Activated CD4-positive, alpha-beta memory T cell treated with anti-CD3 and anti-CD28 coated beads, Interleukin-2, amount 10 ng/mL, durations not matched to agents 7 days and 5 days (primary cell): ENCODE data around the gene PCDHGC4. TPM values are rescaled to one million over a fixed set of nuclear protein-coding genes. Genes with fewer than 3 reads are reported as not detected.

ENCODE experiments used
- CTCF ChIA-PET: fragments of 350-600 bp; sonication (Branson Sonifier 250); formaldehyde crosslinking; loops from one replicate; lab custom pipeline; 2021; ENCODE audit warnings: antibody characterized with exemption, inconsistent platforms; lab: Charles Lee
- POLR2A ChIA-PET: fragments of 350-600 bp; sonication (Branson Sonifier 250); formaldehyde crosslinking; loops from one replicate; lab custom pipeline; 2021; ENCODE audit warnings: antibody characterized with exemption; lab: Charles Lee
- DNase-seq: peaks from one replicate; pipeline ENCODE4 v3.0.0-alpha.2; 2020
- H3K27ac Mint-ChIP-seq: one replicate; pipeline ENCODE4 v1.8.0; 2021; ENCODE audit warnings: mild to moderate bottlenecking, mixed read lengths
- H3K27me3 Mint-ChIP-seq: one replicate; pipeline ENCODE4 v1.8.0; 2021; ENCODE audit warnings: mixed read lengths
- H3K36me3 Mint-ChIP-seq: one replicate; pipeline ENCODE4 v1.8.0; 2021; ENCODE audit warnings: low read depth, mixed read lengths
- H3K4me1 Mint-ChIP-seq: one replicate; pipeline ENCODE4 v1.8.0; 2021; ENCODE audit warnings: mixed read lengths
- H3K4me3 Mint-ChIP-seq: one replicate; pipeline ENCODE4 v1.8.0; 2021; ENCODE audit warnings: mild to moderate bottlenecking, mixed read lengths
- H3K9me3 Mint-ChIP-seq: one replicate; pipeline ENCODE4 v1.8.0; 2021; ENCODE audit warnings: mixed read lengths
- total RNA-seq, 2 experiments: library from RNA; stranded (reverse); gene quantifications; one replicate each; pipeline ENCODE4 v1.2.3, GENCODE V29; 2021

PCDHGC4 gene
- total RNA-seq, 2 experiments from 2014 or later, result not detected

DNA sequence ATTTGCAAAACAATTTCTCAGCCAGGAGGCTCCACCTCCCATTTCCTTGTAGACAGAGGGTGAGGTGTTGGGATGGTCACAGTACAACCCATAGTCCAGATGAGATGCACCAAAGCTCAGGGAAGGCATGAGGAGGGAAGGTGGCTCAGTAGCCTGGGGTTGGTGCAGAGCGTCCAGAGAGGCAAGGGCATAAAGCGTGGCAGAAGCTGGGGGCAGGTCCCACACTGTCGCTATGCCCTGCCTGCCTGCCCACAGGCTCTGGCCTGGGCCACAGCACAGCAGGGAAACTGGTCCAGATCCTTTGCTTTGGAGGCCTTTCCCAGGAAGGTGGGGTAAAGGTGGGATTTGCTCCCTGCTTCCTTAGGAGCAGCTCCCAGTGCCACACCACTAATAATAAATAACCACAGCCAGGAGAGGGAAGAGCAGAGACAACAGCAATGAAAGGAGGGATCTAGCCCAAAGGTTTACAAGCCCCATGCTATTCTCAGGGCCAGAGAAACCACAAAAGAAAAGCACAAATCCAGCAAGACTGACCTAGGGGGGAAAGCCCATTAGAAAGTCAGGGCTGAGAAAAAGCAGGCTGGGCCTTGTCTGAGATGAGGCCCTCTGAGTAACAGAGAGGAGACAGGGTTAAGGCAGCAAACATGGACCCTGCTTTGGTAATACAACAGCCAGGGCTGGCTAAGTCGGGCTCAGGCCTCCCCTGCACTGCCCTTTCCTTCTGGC is 31.3 kb downstream of the PCDHGC4 start:
- peaks cover 31% of the 10 kb centered on the region for H3K4me1 Mint-ChIP-seq
- no peaks in the 10 kb centered on the region for H3K27me3 Mint-ChIP-seq
- CTCF ChIA-PET, result interaction anchor here (0.9 to 3.7 kb wide), 10 partner anchors 7 to 166 kb away, joined by 3 to 16 read pairs (median 4); partner anchors contain the start of genes PCDHGA10, PCDHGA12, PCDHGB1 and PCDHGB7
- peaks cover 69% of the 10 kb centered on the region for H3K36me3 Mint-ChIP-seq
- DNase-seq, result no peak
- no peak overlapping the region for H3K4me3 Mint-ChIP-seq
- POLR2A ChIA-PET, result no interaction called here
- no peak overlapping the region for H3K27ac Mint-ChIP-seq
- H3K9me3 Mint-ChIP-seq, result no peaks in the 10 kb centered on the region

DNA sequence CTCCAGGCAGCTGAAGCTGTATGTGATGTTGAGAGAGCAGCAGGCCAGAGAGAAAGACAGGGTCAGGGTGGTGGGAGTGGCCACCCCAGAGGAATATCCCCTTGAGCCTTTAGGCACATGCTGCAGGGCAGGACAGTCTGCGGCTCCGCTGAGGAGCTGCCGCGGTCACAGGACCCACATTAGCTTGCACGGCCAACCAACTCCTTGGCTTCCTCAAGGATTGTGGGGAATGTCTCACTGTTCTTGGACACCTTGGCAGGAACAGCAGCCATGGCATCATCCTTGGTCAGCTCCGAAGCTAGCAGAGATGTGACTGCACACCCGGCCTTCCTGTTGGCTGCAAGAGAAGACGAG is 31.8 kb downstream of the PCDHGC4 start:
- Mint-ChIP-seq H3K36me3 (peaks cover 73% of the 10 kb centered on the region), H3K27me3 (no peaks in the 10 kb centered on the region), H3K27ac (no peak overlapping the region), H3K9me3 (no peaks in the 10 kb centered on the region), H3K4me1 (peaks cover 36% of the 10 kb centered on the region), H3K4me3 (no peak overlapping the region)
- CTCF ChIA-PET, result interaction anchor here (0.9 to 1.6 kb wide), 2 partner anchors 41 to 47 kb away, joined by 3 to 4 read pairs; no protein-coding TSS in a partner anchor
- DNase-seq, result no peak
- POLR2A ChIA-PET, result no interaction called here

- Mint-ChIP-seq H3K4me3 (no peak overlapping the region), H3K27ac (no peak overlapping the region), H3K4me1 (peaks cover 41% of the 10 kb centered on the region), H3K9me3 (no peaks in the 10 kb centered on the region), H3K27me3 (no peaks in the 10 kb centered on the region), H3K36me3 (peaks cover 79% of the 10 kb centered on the region)
- POLR2A ChIA-PET, result no interaction called here
- CTCF ChIA-PET, result interaction anchor here (0.9 to 1.6 kb wide), 3 partner anchors 40 to 47 kb away, joined by 3 to 4 read pairs (median 4); no protein-coding TSS in a partner anchor
- DNase-seq, result no peak
These were observed 32.5 kb downstream of the PCDHGC4 start for GRCh38 chr5:141517312-141517711.

DNA sequence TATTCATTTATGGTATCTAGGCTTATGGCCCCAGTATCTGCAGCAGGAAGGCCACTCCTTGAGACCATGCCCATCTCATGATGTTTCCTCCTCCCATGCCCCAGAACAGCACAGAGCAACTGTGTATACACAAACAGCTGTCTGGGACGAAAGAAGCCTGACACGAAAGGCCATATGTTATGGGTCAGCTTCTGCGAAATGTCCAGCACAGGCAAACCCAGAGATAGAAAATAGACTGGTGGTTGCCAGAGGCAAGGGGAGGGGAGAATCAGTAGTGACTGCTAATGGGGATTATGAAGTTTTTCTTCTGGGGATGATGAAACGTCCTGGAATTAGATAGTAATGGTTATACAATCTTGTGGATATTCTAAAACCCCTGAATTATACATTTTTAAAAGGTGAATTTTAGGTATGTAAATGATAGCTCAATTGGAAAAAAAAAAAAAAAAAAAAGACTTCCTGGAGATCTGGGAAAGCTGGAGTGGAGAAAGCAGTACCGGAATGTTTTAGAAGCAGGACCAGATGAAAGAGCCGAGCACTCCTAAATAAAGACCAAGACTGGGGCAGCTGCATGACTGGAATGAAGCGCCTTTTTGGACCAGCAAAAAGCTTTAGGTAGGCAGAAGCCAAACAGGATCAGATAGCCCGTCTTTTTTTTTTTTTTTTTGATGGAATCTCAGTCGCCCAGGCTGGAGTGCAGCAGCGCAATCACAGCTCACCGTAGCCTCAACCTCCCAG is 33.2 kb downstream of the PCDHGC4 start:
- H3K9me3 Mint-ChIP-seq, result no peaks in the 10 kb centered on the region
- POLR2A ChIA-PET, result no interaction called here
- H3K27me3 Mint-ChIP-seq, result no peaks in the 10 kb centered on the region
- CTCF ChIA-PET, result interaction anchor here (0.6 to 1.4 kb wide), 5 partner anchors 40 to 871 kb away, joined by 3 to 4 read pairs (median 3); partner anchors contain the start of gene PCDHGA12
- H3K4me3 Mint-ChIP-seq, result no peak overlapping the region
- H3K4me1 Mint-ChIP-seq, result peaks cover 40% of the 10 kb centered on the region
- no peak overlapping the region for H3K27ac Mint-ChIP-seq
- DNase-seq, result no peak
- H3K36me3 Mint-ChIP-seq, result peaks cover 81% of the 10 kb centered on the region

DNA sequence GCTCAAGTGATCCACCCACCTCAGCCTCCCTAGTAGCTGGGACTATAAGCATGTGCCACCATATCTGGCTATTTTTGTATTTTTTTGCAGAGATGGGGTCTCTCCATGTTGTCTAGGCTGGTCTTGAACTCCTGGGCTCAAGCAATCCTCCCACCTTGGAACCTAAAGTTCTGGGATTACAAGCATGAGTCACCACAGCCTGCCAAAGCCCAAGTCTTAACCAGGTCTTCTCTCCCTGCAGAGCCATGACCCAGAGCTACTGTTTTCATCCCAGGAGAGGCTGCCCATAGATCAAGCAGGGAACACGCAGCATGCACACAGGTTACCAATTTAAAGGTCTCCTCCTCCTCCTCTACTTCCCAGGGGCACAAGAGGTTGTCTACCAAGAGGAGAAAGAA is 33.8 kb downstream of the PCDHGC4 start:
- peaks cover 38% of the 10 kb centered on the region for H3K4me1 Mint-ChIP-seq
- POLR2A ChIA-PET, result no interaction called here
- no peaks in the 10 kb centered on the region for H3K27me3 Mint-ChIP-seq
- CTCF ChIA-PET, result interaction anchor here (0.6 to 1.4 kb wide), 5 partner anchors 40 to 871 kb away, joined by 3 to 4 read pairs (median 3); partner anchors contain the start of gene PCDHGA12
- no peaks in the 10 kb centered on the region for H3K9me3 Mint-ChIP-seq
- H3K27ac Mint-ChIP-seq, result no peak overlapping the region
- DNase-seq, result no peak
- H3K36me3 Mint-ChIP-seq, result peaks cover 85% of the 10 kb centered on the region
- no peak overlapping the region for H3K4me3 Mint-ChIP-seq

- H3K4me3 Mint-ChIP-seq, result no peak overlapping the region
- no peak for DNase-seq
- H3K4me1 Mint-ChIP-seq, result peaks cover 31% of the 10 kb centered on the region
- CTCF ChIA-PET, result interaction anchor here (1.9 to 3.3 kb wide), 2 partner anchors 37 to 107 kb away, joined by 12 read pairs; partner anchors contain the start of gene PCDHGA10
- POLR2A ChIA-PET, result no interaction called here
- H3K9me3 Mint-ChIP-seq, result no peaks in the 10 kb centered on the region
- H3K27ac Mint-ChIP-seq, result no peak overlapping the region
- H3K36me3 Mint-ChIP-seq, result peaks cover 88% of the 10 kb centered on the region
- no peaks in the 10 kb centered on the region for H3K27me3 Mint-ChIP-seq
These were observed 35.1 kb downstream of the PCDHGC4 start for GRCh38 chr5:141519605-141520565.

DNA sequence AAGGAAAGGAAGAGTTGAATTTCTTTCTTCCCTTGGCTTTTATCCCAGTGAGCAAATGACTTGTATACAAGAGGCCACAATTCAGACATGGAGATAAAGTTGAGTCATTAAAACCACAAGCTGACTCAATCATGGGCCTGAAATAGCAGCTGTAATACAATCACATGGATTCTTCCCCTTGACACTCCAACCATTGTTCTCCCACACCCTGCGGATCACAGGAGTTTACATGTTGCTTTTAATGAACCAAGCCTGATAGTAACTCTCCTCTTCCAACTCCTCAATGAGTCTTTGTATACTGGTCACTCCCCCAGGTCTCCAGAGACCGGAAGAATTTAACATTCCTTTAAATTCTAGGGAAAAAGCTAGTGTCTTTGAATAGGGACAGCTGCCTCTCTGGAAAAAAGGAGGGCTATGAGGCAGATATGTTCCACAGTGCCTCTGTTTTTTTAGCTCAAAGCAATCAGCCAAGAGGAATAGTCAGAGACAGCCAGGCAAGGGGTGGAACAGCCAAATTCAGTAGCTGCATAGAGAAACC is 36.5 kb downstream of the PCDHGC4 start:
- ChIA-PET CTCF (interaction anchor here (0.8 to 6.1 kb wide), 8 partner anchors 10 to 191 kb away, joined by 3 to 57 read pairs (median 7); partner anchors contain the start of genes PCDHGA1 and PCDHGA10), POLR2A (interaction anchor here (1.5 to 1.7 kb wide), 3 partner anchors 9 to 201 kb away, joined by 4 to 6 read pairs (median 5); partner anchors contain the start of gene TAF7)
- H3K27me3 Mint-ChIP-seq, result no peaks in the 10 kb centered on the region
- DNase-seq, result no peak
- peaks cover 25% of the 10 kb centered on the region for H3K4me1 Mint-ChIP-seq
- H3K27ac Mint-ChIP-seq, result peak overlapping the region; percentile 0
- H3K36me3 Mint-ChIP-seq, result peaks cover 94% of the 10 kb centered on the region
- no peak overlapping the region for H3K4me3 Mint-ChIP-seq
- H3K9me3 Mint-ChIP-seq, result no peaks in the 10 kb centered on the region

- peaks cover 93% of the 10 kb centered on the region for H3K36me3 Mint-ChIP-seq
- ChIA-PET POLR2A (interaction anchor here (0.9 to 1.7 kb wide), 4 partner anchors 10 to 201 kb away, joined by 3 to 6 read pairs (median 4); partner anchors contain the start of gene TAF7), CTCF (interaction anchor here (1.2 to 6.1 kb wide), 9 partner anchors 7 to 202 kb away, joined by 3 to 57 read pairs (median 8); partner anchors contain the start of genes PCDHGA10, PCDHGA12 and TAF7)
- H3K4me3 Mint-ChIP-seq, result no peak overlapping the region
- DNase-seq, result no peak
- H3K27me3 Mint-ChIP-seq, result no peaks in the 10 kb centered on the region
- H3K9me3 Mint-ChIP-seq, result no peaks in the 10 kb centered on the region
- H3K4me1 Mint-ChIP-seq, result peaks cover 25% of the 10 kb centered on the region
- H3K27ac Mint-ChIP-seq, result peak overlapping the region; percentile 31
These were observed 37.5 kb downstream of the PCDHGC4 start for GRCh38 chr5:141522301-141522700.

GRCh38 chr5:141523991-141524390 is 39.2 kb downstream of the PCDHGC4 start:
- ChIA-PET CTCF (interaction anchor here (0.6 to 6.1 kb wide), 17 partner anchors 9 to 204 kb away, joined by 3 to 57 read pairs (median 5); partner anchors contain the start of genes PCDHGA1, PCDHGA10, PCDHGA11 and PCDHGA12), POLR2A (interaction anchor here (1.1 kb wide), 1 partner anchor 10 kb away, joined by 5 read pairs; no protein-coding TSS in a partner anchor)
- Mint-ChIP-seq H3K4me3 (no peak overlapping the region), H3K27me3 (no peaks in the 10 kb centered on the region), H3K27ac (no peak overlapping the region), H3K36me3 (peaks cover 95% of the 10 kb centered on the region), H3K4me1 (peaks cover 25% of the 10 kb centered on the region), H3K9me3 (no peaks in the 10 kb centered on the region)
- no peak for DNase-seq

DNA sequence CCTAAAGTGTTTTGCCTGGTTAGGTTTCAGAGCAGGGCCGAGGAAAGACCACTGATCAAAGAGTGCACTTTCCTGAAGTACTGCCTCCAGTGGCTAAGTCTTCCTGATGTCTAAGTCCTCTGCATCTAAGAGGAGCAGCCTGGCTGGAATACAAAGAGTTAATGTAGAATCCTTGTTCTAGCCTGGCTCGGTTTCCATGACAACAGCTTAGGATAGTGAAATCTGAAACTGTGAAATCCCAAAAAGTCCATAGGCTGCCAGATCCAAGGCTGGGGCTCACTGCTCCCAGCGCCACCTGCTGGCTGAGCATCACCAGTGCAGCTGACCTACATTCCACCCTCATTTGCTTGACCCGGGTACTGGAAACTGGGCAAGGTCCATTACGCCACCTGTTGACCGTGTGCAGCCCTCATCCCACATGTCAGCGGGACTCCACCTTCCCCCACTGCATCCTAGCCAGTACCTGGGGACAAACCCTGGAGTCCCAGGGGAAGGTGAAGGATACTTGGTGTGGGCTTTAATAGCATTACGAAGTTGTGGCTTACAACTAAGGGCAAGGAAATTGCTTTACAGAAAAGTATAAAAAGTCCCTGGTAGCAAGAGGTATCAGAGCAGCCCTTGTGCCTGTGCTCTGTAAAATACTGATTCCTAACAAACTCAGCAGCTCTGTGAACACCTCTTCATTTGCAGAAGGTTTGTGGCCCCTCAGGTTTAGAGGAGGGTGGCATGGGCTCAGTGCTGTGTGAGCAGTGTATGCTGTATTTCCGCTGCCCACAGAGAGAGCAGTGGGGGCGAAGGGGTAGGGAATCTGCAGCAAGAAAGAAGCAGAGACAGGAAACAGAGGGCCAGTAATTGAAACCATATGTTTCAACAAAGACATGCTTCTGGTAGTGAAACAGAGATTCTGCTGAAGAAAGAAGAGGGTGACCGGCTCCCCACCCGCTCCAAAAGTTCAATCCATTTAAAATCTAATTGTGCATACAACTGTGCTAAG is 40.1 kb downstream of the PCDHGC4 start:
- Mint-ChIP-seq H3K9me3 (no peaks in the 10 kb centered on the region), H3K27ac (no peak overlapping the region), H3K36me3 (peaks cover 92% of the 10 kb centered on the region), H3K4me3 (no peak overlapping the region), H3K4me1 (peaks cover 25% of the 10 kb centered on the region), H3K27me3 (no peaks in the 10 kb centered on the region)
- CTCF ChIA-PET, result interaction anchor here (0.6 to 6.1 kb wide), 17 partner anchors 9 to 204 kb away, joined by 3 to 57 read pairs (median 4); partner anchors contain the start of genes PCDHGA1, PCDHGA10, PCDHGA11 and PCDHGA12
- POLR2A ChIA-PET, result interaction anchor here (1.0 to 1.1 kb wide), 3 partner anchors 10 to 112 kb away, joined by 3 to 5 read pairs (median 4); no protein-coding TSS in a partner anchor
- DNase-seq, result peak; percentile 51
